T-helper 9 cell (primary cell): ENCODE measurements around the gene PIR.

Experiments
- DNase-seq: peaks from one replicate; pipeline ENCODE4 v3.0.0-alpha.2; 2020

The PIR gene

DNA sequence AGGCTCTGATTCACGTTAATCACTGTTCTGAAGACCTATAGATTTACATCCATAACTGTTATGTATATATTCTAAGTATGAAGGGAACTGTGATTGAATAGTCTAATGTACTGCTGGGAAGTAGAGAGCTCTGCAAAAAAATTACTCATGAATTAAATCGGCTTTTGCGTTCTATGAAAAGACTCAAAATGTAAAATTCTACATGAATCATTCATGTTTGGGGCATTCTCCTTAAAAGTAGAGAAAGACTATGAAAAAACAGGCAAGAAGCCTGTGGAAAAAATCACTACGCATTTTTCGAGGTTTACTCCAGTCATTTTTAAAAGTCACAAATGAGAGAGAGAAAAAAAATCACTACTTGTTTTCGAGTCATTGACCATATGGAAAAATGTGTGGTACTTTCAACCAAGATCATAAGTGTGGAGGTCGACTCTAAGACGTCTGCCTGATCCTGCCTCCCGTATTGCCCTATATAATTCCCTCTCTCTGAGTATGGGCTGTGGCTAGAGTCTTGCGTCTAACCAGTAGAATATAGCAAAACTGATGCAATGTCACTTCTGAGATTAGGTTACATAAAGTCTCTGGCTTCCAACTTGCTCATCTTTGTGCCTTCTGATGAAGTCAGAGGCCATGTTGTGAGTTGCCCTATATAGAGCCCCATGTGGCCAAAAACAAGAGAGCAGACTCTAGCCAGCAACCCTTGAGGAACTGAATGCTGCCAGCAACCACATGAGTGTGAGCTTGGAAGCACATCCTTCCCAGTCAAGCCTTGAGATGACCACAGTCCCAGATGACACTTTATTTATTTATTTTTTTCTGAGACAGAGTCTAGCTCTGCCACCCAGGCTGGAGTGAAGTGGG lies 76.8 kb downstream of the PIR start:
- no peak for DNase-seq

DNA sequence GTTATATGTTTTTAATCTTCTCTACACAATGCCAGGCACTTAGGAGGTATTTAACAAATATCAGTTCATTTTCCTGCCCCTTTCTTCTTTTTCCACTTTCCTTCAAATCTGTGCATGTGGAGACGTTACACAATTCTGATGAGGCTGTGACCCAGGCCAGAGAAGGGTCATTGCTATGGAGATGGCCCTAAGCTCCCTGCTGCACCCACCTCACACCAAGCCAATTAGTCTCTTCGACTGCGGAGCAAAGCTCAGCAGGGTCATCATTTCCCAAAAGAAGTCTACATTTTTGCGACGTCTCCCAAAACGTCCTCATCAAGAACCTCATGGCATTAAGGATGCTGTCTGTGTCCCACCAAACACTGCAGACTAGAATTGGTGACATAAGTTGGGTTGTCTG lies 80.0 kb downstream of the PIR start:
- DNase-seq: no peak

DNA sequence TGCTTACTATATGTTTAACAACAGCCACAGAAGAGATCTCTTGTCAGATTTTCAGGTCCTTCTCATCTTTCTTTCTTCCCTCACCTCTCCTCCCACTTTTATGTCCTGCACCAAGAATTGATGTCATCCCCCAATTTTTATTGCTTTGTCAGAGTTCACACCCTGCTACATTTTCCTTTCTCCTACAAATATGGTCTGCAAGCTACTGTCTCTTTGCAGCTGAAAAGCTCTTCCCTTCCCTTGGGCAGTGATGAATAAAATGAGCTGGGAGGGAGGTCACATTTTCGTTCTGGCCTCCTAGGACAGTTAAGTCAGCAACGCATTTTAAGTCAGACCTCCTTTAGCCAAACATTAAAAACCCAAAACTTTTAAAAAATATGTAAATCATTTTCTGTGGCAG lies 82.2 kb downstream of the PIR start:
- no peak for DNase-seq

DNA sequence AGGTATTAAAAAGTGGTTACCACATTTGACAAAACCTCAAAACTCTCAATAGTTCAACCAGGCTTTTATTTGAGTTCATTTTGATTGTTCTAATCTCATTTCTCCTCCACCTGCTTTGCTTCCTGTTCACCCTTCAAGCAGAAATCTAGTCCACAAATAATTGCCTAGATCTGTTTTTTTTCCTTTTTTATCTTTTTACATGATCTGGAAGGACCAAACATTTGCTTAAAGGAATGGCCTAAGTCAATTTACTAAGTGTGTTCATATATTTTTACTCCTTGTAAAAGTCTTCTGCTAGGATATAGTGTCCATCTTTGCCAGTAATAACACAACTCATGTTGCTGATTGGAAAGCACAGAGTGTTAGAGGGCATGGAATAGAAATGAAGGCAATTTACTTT lies 82.7 kb downstream of the PIR start:
- DNase-seq: no peak

DNA sequence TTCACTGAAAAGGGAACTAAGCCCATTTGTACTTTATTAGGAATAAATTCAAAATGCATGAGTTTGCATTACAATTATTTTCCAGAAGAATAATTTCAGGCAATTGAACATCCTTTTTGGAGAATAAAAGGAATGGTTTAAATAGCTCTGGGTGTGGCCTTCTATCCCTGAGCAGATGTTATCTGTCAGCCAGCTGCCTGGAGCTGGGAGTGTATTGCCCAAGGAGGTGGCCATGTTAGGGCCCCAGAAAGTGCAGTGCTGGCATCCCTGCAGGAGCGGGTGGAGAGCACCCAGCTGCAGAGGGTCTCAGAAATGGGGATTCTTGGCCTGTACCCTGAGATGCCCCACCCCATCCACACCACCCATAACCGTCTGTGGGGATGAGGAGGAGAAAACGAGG lies 87.3 kb downstream of the PIR start:
- no peak for DNase-seq

DNA sequence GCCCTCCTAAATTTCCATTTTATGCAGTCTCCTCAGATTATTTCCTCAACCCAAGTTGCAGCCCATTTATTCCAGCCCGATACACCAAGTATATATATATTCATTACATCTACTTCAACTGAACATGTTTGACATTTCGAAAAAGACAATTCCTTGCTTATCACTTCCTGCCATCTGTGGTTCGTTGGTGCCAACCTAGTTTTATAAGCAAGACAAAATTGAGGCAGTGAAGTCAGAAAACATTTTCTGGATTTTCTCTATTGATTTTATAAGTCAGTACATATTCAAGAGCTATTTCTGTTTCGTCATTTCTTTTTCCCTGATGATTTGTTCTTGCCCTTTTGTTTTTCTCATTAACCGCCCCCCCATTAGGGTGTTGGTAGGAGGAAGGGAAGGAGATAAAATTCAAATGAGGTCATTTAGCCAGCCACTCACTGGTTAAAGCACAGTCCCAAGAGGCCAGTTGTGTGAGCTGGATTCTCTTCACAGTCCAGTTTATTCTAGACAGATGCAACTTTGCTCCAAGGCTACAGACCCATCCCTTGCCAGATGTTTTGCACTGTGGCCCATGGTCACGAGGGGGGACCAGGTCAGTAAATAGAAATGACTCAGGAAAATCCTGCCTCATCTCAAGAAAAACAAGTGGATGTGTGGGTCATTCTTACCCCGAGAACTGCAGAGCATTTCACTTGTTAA lies 88.6 kb downstream of the PIR start:
- no peak for DNase-seq

DNA sequence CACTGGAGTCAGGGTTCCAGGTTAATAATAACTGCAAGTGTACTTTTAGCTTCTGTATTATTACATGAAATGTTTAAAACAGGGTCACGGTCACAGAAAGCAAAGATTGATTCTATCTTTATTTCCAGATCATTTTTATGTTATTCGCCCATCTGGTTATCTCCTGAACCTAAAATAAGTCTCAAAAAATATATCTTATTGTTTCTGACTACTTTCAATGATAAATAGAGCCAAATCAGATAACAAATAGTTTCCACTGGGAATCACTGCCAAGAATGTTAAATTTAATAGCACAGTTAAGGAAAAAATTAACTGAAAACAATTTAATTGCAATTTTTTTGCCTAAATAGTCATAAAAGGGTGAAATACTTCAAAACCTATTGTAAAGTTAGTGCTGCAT lies 91.8 kb downstream of the PIR start:
- no peak for DNase-seq

DNA sequence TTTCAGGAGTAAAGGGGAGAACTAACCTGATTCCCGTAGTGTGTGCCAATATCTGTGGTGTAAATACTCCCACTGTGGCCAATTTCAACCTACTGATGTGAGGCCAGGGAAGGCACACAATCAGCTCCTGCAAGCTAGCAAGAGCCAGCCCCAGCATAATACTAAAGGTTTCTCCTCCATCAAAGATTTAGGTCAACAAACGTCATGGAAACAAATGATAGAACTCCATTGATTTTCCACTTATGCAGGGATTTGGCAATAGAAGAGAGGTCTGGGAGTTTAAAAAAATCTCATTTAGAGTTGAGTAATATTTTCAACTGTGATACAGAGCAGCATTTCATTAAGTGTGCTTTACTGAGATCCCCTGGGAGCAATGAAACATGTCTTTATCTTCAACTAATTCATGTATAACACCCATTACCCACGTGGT lies 93.2 kb downstream of the PIR start:
- no peak for DNase-seq

DNA sequence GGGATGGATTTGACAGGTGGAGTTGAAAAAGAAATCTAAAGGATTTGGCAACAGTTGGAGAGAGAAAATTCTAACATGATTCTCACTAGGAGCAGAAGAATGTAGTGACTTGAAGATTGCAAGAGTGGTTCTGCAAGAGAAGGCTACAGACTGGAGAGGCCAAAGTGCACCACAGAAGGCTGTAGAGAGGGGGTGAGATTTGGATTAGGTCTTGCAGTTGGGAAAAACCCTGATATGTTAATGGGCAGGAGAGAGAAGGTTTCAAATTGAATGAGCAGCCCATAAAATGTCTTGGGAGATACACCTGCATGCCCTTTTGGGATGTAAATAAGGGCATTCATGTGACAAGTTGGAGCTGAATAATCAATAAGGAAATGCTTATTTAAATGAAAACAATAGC lies 94.3 kb downstream of the PIR start:
- no peak for DNase-seq

DNA sequence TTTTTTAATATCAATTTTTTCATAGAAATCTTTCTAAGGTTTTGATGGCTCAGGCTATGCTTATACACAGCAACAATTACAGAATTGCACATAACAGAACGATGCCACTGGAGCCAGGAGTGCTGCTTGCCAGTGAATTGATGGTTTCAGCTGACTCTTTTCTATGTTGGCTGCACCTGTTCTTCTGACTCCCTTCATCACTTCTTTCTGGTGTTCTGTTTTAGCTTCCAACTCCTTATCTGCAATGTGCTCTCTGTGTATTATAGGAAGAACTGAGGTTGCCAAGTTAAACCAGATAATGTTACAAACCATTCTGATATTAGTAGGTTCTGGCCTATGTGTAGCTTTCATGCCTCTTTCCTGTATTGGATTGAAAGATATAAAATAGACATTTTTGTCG lies 97.3 kb downstream of the PIR start:
- DNase-seq: no peak

DNA sequence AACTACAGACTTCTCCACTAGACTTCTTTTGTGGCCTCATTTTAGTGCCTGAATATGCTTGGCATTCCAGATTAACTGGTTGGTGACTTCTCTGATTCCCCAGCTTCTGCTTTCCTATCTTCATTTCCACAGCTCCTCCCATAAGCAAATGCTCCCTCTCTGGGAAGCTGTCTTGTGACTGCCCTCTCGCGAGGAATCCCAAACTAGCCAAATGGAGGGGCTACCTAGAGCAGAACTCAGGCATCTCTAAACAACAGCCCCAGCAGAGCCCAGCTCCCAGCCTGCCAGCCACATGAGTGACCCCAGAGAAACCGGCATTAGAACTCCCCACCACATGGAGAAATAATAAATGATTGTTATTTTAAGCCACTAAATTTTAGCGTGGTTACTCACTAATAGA lies 101.3 kb downstream of the PIR start:
- no peak for DNase-seq

DNA sequence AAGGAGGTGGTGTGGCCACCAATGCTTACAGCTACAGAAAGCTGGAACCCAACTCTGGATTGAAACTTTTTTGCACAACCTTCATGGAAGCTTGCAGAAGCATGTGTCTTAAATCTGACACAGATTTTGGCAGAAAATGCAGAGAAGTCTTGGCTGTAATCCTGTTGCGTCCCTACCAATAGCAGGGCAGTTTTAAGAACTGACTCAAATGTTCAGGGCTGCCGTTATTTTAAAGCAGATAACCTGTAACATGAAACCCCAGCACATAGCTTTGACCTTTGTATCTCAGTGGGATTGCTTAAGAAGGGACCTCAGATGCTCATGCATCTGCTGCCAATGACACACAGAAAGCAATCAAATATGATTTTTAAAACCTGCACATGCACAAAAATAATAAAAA lies 108.8 kb downstream of the PIR start, which contains the start of gene VEGFD:
Gene VEGFD, minus strand, starts transcription at position 110 of the 400 bp plus-strand sequence. CDS start 467 bp downstream, outside the sequence.
- DNase-seq: no peak

DNA sequence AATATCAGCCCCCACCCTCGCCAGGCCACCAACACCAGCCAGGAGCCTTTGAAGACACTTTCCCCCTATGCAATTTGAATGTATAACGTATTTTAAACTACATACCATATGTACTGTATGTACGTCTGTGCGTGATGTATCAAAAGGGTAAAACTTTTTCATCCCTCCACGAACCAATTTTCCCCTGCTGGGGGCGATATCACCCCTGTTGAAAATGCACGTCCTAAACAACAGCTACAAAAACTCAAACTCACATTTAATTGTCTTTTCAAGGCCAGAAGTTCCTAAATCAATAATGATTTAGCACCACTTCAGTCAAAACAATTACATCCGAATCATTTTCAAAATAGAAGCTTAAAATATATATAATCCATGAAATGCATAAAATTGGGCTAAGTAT lies 110.3 kb downstream of the PIR start:
- no peak for DNase-seq

DNA sequence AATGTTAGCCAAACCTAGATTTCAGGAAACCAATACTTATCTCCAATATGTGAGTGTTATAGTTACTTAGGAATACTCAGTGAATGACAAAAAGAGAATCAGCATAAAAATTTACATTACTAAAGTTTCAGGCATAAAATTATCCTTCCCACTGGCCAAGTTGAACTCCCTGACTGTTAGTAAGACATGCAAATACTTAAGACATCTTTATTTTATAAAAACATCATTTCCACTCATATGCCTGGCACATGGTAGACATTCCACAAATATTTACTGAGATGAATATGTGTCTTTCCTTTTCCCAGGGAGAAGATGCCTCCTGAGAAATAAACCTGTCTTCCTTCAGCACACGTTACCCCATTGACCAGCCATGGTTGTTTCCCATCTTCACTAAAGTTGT lies 116.2 kb downstream of the PIR start:
- no peak for DNase-seq

DNA sequence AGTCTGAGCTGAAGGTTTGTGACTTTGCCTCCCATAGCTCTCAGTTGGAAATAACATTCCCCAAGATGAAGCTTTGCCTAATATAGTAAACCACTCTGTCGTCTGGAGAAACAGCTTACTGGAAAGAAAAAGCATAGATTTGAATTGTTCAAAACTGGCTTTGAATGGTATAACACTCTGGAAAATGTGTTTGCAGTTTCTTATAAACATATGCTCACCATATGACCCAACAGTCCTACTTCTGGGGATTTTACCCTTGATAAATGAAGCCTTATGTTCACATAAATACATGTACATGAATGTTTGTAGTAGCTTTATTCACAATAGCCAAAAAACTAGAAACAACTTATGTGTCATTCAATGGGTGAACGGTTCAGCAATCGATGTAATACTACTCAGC lies 119.2 kb downstream of the PIR start:
- DNase-seq: no peak

DNA sequence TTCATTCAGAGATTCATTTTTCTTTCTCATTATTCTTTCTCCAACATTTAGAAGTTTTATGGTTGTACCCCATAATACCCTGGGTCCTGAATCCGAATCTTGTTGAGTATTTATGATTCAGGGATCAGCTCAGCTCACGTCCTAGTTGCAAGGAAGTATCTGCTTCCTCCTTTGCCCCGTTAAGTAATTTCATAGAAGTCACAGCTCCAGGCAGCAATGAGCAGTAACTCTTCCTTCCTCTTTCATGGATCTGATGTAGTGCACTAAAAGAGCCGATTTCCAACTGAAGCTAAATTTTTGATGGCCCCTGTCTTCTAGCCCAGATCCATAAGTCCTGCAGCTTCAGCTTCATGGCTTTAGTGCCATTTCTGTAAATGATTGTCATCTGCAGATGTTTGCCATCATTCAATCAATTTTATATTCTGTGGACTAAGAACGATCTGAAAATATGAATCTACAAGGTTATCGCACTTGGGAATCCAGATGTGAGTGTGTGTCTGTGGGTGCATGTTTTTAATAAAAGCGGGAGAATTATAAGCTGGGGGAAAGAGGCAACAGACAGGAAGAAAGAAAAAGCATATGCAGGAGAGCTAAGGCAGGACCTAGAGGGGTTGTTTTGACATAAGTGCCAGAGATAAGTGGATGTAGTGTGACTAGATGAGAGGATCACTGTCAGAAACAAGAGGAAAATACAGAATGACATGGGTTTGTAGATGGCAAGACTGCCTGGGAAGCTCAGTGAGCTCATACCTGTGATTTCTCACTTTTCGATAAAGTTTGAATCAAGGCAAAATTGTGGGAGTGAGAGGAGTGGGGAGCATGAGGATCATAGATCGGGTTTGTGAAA lies 126.4 kb downstream of the PIR start:
- DNase-seq: no peak

DNA sequence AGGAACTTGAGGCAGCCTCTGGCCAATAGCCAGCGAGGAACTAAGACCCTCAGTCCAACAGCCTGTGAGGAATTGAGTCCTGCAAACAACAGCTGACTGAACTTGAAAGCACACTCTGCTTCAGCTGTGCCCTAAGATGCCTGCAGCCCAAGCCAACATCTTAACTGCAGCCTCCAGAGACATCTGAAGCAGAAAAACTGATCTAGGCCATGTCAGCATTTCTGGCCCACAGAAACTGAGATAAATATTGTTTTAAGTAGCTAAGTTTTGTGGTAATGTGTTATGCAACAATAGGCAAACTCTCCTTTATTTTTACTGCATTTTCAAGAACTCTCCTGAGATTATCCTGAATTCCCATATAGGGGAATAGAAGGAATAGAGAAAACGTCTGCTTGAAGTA lies 133.4 kb downstream of the PIR start:
- no peak for DNase-seq

DNA sequence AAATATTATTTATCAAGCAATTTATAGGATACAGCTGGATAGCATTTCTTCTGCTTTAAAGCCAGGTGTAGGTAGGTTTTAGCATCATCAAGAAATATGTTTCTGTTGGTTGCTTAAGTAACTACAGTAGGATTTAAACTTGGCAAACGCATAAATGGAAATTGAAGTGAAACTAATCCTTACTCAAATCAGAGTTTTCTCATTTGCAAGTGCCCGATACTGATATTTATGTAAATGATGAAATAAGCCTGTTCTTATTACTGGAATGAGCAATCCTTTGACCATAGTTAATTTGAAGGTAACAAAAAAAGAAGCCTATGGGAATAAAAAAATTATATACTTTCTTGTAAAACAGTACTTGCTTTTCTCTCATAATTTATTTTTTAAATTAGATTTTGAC lies 134.6 kb downstream of the PIR start:
- DNase-seq: no peak

DNA sequence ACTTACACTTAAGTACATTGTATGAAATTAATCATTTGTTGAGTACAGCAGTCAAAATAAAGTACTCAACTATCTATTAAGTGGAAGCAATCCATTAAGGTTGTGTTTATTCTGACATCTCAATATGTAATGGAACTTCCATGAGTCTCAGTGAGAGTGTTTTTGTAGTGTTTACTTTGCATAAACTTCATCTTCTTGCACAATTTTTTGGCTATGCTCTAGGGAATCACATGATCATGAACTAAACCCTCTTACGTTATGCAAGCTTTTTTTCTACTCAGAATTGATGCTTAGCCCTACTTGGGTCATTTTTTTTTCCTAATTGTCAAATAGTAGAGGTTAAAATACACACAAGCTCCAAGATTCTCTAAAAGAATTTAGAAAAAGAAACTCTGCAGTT lies 136.7 kb downstream of the PIR start:
- DNase-seq: no peak

DNA sequence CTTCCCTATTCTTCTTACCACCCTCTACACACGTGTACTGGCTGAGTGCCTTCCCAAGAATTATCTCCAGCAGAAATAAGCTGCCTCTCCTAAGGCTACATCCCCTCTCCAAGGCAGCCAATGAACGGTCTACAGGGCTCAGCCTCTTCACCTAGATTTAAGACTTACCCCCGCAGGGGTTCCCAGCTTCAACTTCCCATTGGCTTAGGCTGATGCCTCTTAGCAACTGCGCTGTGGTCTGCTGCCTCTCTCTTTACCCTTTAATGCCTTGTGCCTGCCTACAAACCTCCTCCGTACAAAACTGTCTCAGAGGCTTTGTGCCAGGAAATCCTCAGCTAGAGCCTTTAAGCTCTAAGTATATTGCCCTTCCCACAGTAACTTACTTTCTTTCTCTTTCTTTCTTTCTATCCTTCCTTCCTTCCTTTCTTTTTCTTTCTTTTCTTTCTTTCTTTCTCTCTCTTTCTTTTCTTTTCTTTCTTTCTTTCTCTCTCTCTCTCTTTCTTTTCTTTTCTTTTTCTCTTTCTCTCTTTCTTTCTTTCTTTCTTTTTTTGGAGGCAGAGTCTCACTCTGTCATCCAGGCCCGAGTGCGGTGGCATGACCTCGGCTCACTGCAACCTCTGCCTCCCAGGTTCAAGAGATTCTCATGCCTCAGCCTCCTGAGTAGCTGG lies 142.7 kb downstream of the PIR start:
- DNase-seq: no peak

DNA sequence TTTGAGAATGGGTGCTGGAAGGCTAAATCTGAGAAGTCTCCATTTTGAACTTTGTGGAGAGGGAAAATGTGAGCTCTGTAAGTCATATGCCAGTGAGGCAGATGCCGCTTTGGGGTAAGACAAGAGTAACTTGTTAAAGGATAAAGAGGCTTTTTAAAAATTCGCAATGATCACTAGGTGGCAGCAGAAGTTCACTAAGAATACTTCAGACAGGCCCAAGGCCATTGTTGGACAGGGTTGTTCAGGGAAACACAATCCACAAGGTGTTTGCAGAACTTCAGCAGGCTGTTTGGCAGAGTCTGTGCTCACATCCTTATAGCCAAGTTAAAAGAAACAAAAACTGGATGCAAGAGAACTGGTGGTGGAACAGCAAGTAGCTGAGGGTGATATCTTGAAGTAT lies 144.1 kb downstream of the PIR start:
- DNase-seq: no peak

DNA sequence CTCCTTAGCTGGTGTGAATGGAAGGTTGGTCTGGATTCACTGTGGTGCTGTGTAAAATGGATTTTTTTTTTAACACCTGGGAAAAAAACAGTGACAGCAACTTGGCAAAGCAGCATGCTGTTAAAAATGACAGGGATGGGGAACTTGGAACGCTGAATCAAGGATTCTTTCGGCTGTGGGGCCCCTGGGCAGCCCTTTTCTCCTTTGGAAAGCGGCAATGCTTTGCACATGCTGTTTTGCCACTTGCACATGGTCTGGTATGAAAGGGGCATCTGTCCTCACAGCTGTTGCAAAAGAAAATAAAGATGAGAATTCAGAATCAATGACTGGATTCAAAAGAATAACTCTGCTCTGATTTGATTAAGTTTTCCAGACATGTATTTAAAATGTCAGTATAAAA lies 147.2 kb downstream of the PIR start:
- DNase-seq: no peak

DNA sequence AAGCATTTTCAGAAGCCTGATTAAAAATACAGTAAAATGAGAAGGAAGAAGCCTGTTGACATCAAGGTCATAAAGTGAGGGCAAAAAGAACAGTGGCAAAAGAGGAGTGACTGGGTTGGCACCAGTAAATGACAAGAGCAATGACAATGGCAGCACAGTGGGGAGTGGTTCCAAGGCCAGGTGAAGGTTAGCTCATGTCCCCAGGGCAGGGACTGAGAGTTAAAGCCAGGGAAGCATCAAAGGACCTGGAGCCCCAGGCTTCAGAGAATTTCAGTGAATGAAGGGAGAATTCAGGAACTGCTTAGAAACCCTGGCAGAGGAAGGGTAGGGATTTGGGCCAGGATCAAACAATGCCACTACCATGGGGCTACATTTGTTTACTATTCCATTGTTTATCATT lies 149.0 kb downstream of the PIR start:
- DNase-seq: no peak
